Neural cell (in vitro differentiated cells): ENCODE data around the gene MR1. TPM values are rescaled to one million over a fixed set of nuclear protein-coding genes. Genes with fewer than 3 reads are reported as not detected.

Experiments
- polyA plus RNA-seq: library from polyadenylated mRNA; depleted of rRNA; stranded (reverse); fragments of >200 nt; gene quantifications from 2 replicates; pipeline ENCODE4 v1.2.3, GENCODE V29; 2014

Gene MR1
- polyA plus RNA-seq, 1 donor from 2014 or later: not detected

Other genes starting within 250 kb of the MR1 start
- gene KIAA1614, start 121.1 kb upstream of the MR1 start, polyA plus RNA-seq: 0.50 and 1.4 TPM in 2 replicates
- 40.3 and 40.6 TPM in 2 replicates for gene STX6, start 11.1 kb upstream of the MR1 start, polyA plus RNA-seq
- gene IER5, start 54.7 kb downstream of the MR1 start, polyA plus RNA-seq: 8.4 and 8.9 TPM in 2 replicates